GM18508 (cell line): ENCODE results near the gene VOPP1.
"Not testable (repeated sequence)": the region's sequence is repeated elsewhere in the genome, so short reads cannot be mapped to it uniquely, and the experiment has no call there.

Source experiments
- ATAC-seq: cut with Tn5 transposase; IDR thresholded peaks from one replicate; pipeline ENCODE4 v1.9.1; 2021; ENCODE audit warnings: moderate number of reproducible peaks; ENCODE audit not compliant: insufficient read depth, unreplicated experiment

VOPP1 gene

DNA sequence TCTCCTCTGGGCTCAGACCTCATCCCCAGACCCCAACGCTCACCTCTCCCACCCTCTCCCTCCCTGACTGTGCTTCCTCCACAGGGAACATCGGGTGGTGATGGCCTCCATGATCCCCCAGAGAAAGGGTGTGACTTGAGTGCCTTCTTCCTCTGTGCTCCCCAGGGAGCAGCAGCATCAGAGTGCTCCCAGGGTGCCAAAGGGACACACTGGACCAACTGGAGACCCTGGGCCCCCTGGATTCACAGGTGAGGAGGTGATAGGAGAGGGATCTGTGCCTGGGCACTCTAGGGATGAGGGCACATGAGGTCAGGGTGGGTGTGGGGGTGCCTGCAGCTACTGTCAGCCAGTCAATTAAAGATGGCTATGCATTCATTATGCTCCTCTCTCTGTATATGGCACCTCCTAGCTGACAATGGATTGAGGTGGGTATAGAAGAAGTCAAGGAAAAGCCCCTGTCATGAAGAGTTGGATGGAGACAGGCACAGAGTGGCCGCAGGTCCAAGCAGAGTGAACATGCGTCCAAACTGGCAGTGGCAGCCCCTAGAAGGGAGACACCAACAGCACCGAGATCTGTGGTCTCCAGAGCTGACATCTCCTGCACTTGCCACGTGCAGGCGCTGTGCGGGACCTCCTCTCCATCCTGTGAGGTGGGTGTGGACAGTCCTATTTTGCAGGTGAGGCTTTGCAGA lies 15.5 kb upstream of the VOPP1 start:
- no peak for ATAC-seq

DNA sequence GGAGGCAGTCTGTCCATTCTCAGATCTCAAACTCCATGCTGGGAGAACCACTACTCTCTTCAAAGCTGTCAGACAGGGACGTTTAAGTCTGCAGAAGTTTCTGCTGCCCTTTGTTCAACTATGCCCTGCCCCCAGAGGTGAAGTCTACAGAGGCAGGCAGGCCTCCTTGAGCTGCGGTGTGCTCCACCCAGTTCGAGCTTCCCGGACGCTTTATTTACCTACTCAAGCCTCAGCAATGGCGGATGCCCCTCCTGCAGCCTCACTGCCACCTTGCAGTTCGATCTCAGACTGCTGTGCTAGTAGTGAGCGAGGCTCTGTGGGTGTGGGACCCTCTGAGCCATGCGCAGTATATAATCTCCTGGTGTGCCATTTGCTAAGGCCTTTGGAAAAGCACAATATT lies 10.4 kb upstream of the VOPP1 start:
- ATAC-seq = not testable (repeated sequence)

DNA sequence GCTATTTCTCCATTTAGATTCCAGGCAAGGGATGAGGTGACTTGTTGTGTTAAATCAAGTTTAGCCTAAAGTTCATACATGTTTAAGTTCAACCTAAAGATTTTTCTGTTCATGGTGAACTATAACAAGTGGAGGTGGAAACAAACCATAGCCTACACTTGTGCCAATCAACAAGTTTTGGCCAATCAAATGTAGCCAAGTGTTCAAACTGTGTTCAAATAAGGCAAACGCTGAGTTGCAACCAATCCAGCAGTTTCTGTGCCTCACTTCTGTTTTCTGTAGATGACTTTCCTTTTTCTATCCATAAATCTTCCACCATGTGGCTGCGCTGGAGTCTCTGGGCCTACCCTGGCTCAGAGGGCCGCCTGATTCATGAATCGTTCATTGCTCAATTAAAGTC lies 4.5 kb upstream of the VOPP1 start:
- ATAC-seq = no peak

DNA sequence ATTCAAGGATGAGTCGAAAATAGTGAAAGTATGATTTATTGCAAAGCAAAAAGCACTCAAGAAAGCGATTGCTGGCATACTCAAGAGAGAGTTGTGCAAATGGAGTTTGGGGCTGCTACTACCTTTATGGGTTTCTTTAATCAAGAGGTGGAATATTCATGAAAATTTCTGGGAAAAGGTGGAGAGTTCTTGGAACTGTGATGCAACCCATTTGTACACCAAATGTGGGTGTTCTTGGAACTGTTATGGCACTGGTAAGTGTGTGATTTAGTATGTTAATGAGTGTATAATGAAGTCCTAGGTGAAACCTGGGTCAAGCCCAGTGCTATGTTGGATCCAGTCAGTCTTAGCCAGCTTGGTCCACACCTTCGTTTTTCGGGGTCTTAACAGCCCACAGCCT lies 3.4 kb upstream of the VOPP1 start:
- no peak for ATAC-seq

DNA sequence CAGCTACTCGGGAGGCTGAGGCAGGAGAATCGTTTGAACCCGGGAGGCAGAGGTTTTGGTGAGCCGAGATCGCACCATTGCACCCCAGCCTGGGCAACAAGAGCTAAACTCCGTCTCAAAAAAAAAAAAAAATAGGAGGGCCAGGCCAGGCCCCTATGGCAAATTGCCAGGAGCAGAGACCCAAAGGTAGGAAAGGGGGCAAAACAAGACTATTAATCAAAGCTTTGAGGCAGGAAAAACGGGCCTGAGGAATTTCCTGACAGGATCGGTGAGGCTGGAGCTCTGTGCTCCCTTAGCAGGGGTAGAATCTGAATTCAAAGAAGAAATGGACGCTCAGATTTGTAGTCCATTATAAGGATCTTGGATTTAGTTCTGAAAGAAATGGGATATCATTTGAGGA lies 2.8 kb upstream of the VOPP1 start:
- no peak for ATAC-seq

DNA sequence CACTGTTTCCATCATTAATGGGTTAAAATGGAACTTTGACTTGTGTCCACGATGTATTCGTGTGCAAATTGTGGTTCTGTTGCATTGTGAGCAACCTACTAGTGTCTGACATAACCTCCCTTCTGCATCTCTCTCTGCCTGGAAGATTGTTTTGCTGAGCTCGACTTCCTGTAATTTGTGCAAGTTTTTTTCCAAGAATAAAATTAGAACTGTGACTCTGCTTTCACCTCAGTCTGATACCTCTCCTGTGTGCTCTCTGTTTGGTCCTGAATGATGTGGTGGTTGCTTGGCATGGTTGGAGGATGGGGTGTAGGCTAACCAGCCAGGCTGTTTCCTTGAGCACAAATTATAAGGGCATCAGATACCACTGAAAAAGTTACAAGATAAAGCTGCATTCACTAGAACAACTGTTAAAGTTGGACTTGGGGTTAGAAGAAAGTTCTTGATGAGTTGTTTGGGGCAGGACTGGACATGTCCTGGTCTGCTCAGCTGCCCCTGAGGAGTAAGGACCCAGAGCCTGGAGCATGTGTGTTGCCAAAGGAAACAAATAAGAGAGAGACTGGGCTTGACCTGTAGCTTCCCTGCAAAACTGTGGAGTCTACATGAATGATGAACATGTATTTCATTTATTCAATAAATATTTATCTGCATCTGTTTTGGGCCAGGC lies 1.9 kb upstream of the VOPP1 start:
- no peak for ATAC-seq

DNA sequence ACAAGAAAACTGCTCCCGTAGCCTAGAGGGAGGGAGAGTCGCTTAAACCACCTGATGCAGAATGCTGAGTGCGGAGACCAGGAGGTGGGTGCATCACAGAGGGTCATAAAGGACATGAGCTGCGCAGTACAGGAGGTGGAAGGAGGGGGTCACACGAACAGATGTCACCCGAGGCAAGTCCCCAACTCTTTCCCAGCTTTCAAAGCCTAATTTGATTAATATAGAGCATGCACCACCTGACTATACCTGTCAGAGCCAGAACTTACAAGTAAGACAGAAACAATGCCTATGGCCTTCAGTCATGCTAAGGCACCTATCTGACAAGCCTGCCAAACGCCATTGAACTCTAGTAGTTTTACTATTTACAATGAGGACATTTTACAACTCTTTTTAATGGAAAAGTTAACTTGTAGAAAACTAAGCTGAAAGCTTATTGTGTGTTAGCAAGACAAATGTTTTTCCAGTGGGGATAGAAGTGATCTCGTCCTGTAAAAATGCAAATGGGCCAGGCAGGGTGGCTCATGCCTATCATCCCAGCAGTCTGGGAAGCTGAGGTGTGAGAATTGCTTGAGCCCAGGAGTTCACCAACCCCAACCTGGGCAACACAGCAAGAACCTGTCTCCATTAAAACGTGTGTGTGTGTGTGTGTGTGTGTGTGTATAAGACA lies 1.1 kb upstream of the VOPP1 start:
- ATAC-seq = no peak

DNA sequence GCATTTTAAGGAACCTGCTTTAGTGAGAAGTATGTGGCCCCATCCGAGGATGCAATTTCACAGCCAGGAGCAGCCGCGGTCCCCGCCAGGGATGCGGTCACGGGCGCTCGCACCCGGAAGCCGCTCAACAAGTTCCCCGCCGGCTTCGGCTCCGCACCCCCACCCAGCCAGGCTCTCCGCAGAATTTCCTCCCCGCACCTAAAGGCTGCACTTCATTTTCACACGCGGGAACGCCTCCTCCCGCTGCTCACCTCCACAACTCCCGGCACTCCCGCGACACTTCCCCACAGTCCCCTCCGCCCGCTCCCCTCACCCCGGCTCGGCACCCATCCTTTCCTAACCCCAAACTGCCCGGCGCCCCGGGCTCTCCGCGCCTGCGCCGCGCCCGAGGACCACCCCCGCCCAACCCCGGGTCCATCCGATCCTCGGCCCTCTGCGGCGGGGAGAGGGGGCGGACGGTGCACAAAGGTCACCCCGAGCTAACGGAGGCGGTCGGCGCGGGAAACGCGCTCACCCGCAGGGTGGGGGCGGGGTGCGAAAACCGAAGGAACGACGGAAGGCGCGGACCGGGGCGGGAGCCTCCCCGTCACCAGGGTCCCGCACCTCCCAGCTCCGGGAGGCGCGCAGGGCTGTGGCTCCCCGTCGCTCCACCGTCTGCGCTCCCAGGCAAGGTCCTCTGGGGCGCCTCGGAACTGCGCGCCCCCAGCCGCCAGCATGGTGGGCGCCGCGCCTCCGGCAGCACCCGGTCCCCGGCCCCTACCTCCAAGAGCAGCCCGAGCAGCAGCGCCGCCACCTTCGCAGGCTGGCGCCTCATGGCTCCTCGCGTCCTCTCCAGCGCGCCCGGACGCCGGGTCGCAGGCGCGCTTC lies 558 bp downstream of the VOPP1 start:
- ATAC-seq = no peak

DNA sequence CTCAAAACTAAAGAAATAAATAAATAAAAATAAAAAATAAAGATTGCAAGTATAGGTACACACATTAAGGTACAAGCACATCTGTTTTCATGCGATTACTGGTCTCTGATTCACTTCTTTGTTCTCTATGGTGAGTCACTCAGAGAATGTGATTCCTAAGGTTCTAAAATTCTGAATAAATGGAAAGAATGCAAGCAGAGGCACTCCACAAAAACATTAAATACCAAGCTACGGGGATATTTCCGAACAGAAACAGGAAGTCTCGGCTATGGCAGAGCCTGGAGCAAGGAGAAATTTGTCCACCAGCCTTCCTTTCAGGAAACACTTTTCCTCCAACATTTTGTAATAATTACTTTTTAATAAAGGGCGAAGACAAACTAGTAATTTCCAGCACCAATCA lies 1.4 kb downstream of the VOPP1 start:
- no peak for ATAC-seq

DNA sequence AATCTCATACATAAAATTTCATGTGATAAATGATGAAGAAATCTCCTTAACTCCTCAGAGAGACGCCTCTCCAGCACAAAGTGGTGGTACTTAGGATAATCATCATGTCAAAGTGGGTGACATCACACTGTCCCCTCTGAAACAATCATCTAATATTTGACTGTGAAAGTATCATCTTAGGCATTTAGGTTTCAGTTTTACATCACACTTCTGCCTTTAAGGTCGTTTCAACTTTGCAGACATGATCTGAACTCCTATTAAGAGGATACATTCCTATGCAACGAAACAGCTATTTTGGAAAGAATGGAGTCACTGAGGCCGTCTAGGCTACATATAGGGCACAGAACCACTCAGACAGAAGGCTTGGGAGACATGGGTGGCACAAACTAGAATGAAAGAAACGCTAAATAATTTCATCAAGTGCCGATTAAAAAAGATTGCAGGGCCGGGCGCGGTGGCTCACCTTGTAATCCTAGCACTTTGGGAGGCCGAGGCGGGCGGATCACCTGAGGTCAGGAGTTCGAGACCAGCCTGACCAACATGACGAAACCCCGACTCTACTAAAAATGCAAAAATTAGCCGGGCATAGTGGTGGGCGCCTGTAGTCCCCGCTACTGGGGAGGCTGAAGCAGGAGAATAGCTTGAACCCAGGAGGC lies 2.0 kb downstream of the VOPP1 start:
- ATAC-seq = peak; percentile 40

DNA sequence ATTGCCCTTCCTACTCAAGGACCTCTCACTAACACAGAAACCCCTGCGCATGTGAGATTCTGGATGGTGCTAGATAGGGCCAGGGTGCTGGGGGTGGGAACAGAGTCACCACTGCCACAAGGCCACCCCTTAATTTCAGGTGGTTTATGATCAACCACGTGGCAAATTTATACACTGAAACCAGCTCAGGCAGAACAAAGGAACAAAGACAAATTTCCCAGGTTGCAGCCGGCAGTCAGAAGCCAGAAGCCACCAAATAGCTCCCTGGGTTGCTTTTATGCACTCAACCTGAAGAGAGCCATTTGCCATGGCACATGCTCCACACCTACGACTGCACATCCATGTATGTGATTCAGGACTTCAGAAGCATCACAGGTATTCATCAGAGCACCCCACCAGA lies 2.5 kb downstream of the VOPP1 start:
- peak; percentile 13 for ATAC-seq

DNA sequence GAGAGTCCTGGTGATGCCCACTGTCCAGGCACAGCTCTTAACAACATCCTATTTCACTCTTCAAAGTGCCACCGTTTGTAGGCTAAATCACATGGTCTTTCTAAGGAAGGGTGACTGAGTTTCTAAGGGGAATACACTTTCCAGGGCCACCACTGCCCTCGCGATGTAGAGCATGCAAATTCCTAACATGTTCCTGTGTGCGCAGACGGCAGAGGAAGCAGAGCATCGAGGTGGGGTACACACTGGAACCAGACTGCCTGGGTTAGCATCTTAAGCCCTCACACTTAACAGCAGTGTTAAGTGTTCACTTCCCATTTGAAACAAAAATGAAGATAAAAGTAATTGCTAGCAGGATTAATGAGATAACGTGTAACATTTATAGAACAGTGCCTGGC lies 3.0 kb downstream of the VOPP1 start:
- ATAC-seq = no peak

DNA sequence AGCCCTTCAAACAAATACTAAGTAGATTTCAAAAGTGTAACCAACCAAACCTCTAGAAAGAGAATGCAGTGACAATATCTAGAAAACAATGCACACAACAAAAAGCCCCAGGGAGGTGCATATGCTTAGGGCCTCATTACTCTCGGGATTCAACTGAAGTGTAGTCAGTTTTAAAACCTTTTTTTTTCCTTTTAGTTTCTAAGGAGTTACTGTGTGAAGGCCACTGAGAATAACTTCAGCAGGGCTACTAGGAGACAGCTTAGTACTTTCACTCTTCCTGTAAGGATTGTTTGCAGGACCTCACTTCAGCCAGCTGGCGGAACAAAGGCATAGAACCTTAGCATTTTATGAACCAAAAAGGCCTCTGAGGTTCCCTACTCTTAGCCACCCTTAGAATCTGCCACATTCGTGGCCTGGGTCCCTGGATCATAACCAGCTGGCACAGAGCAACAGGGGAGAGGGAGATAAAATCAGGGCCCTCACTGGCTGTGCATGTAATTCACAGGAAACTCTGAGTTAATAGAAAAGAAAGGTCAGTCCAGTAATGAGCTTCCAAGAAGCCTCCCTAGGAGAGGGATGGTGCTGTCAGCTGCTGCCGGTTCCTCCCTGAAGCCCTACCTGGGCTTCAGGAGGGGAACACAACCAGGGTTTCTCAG lies 3.6 kb downstream of the VOPP1 start:
- ATAC-seq = no peak

DNA sequence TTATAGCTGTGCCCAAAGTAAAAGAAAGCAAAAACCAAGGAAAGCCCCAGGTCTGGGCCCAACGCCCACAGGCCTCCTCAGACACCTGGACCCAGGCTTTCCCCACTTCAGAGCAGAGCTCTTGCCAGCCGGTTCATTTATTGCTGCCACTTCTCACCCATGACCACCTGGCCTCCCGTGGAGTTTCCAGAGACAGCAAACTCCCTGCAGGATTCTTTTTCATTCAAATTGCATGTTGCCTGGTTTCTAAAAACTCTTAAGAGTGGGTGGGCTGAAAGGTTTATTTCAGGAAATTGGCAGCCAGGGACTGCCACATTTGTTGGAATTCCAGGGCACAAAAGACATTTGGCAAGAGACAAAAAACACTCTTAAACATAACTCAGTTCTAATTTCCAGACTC lies 4.7 kb downstream of the VOPP1 start:
- no peak for ATAC-seq

DNA sequence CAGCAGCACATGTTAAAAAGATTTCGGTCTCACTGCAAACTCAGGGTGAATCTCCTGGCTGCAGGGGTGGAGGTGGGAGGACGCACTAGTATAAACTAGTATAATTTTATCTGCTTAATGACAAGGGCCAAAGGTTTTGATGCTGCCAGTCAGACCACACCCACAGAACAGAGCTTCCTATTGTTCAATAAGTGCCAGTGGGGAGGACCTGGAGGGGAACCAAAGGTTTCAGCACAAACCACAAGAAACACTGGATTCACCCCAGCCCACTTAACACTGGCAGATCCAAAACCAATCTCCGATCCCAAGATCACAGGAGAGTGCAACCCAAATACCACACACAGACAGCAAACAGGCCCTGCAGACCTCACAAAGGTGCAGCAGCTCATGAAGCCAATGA lies 6.6 kb downstream of the VOPP1 start:
- ATAC-seq = no peak

DNA sequence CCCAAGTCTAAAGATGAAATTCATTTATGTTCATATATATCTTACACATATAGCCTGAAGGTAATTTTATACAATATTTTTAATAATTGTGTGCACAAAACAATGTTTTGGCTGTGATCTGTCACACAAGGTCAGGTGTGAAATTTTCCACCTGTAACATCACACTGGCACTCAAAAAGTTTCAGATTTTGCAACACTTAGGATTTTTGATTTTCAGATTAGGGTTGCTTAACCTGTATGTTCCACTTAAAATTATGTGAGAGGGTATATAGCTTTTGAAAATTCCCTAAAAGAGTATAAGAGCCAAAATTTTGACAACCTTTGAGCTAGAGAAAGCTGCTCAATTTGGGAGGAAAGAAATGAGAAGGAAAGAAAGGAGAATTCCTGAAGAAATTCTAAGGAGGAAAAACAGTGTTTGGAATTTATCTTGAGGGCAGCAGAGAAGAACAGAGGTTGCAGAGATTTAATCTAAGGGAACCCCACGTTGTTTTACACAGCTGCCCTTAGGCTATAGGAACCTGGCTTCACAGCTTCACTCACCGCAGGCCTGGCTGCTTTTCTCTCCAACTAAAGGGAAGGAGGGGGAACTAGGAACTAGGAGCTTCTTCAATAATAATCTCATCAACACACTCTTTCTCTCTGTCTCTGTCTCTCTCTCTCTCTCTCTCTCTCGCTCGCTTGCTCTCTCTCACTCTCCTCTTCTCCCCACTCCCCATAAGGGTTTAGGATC lies 8.5 kb downstream of the VOPP1 start:
- ATAC-seq = no peak

DNA sequence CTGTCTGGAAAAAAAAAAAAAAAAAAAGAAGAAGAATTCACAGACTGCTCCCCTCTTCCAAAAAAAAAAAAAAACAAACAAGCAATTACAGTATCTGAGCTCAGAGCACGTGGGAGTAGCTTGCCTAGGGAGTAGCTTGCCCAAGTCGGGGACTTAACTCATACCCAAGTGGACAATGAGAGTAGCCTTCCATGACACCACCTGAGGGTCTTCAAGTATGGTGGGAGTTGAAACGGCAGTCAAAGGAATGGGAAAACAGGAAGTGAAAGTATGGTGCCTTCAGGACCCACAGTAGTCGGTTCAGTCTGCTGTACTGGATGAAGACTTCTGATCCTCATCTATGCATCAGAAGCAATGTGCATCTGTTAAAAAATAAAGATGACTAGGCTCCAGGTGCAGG lies 10.6 kb downstream of the VOPP1 start:
- ATAC-seq = no peak

DNA sequence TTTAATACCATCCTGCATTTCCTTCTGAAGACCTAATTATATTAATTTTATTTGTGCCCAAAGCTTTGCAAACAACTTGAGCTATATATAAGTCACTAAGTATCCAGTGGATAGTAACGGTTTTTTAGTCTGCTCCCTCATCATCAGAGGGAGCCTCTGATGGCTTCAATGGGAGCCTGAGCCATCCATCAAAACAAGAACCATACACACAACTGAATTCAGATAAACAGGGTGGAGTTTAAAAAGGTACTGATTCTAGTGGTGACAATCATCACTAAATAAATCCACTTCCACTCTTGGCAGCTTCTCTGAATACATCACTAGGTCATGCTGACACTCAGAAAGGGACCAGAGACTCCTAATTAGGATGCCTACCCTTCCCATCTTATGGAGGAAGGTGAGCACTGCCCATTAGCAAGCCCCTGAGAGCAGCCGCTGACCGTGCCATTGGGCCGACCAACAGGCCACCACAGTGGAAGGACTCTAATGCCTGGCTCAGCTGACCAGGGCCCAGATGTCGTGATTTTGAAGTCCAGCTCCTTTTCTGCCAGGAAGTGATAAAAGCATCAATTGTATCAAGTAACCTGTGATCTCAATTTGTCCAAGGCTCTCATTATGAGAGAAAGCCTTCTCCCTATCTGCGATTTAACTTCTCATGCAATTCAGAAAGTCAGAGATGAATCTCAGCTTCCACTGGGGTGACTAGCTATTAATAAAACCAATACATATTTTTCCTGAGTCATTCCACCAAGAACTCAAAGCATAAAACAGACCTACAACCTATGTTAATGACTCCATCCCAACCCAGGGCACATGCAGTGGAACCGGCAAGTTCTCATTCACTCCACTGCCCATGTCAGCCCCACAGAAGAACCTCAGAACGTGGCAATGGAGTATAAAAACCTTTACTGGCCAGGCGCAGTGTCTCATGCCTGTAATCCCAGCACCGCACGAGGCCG lies 13.1 kb downstream of the VOPP1 start:
- ATAC-seq = no peak
